IMR-90 (cell line): ENCODE results near the gene MFN1. TPM values are rescaled to one million over a fixed set of nuclear protein-coding genes. Genes with fewer than 3 reads are reported as not detected.

Source experiments
- ATAC-seq: fragments of 200-7000 bp; cut with Tn5 transposase; 2 replicates; pipeline ENCODE4 v1.9.1; 2020; ENCODE audit warnings: low read depth, mild to moderate bottlenecking, moderate library complexity
- BruUV-seq: library from RNA; stranded (reverse); fragments of 400-500 nt; replicated peaks from 2 replicates; lab custom pipeline; 2021; lab: Mats Ljungman, UMichigan
- CTCF ChIA-PET: fragments of 300-600 bp; formaldehyde crosslinking; extraction: SDS; loops from one replicate; lab custom pipeline; 2021; ENCODE audit warnings: antibody characterized with exemption; lab: Yijun Ruan, JAX
- POLR2A ChIA-PET: fragments of 300-600 bp; sonication (Branson Sonifier 250); formaldehyde crosslinking; loops from one replicate; lab custom pipeline; 2022; ENCODE audit warnings: antibody characterized with exemption; ENCODE audit not compliant: unreplicated experiment; lab: Charles Lee
- DNase-seq: peaks from one replicate; pipeline ENCODE4 v3.0.0; 2013
- H2AFZ ChIP-seq: replicated peaks from 2 replicates; pipeline ENCODE3; 2013; ENCODE audit warnings: low read length, mild to moderate bottlenecking; ENCODE audit not compliant: poor library complexity
- H2AK5ac ChIP-seq: 2 replicates; pipeline ENCODE4 v1.6.1; 2013; ENCODE audit warnings: low read depth, low read length, inconsistent platforms
- H2AK9ac ChIP-seq: replicated peaks from 2 replicates; pipeline ENCODE3; 2013; ENCODE audit warnings: mild to moderate bottlenecking, low read depth, low read length, moderate library complexity; ENCODE audit not compliant: poor library complexity
- H2BK120ac ChIP-seq: 2 replicates; pipeline ENCODE4 v1.6.1; 2013; ENCODE audit warnings: low read depth, low read length, inconsistent platforms
- H2BK15ac ChIP-seq: 3 replicates; pipeline ENCODE4 v1.6.1; 2013; ENCODE audit warnings: low read depth, low read length, inconsistent platforms
- H2BK20ac ChIP-seq: 2 replicates; pipeline ENCODE4 v1.6.1; 2013; ENCODE audit warnings: low read depth, mild to moderate bottlenecking, inconsistent platforms, low read length, moderate library complexity
- H2BK5ac ChIP-seq: 2 replicates; pipeline ENCODE4 v1.6.1; 2013; ENCODE audit warnings: mild to moderate bottlenecking, low read depth, low read length, inconsistent platforms; ENCODE audit not compliant: poor library complexity, severe bottlenecking
- H3K14ac ChIP-seq: replicated peaks from 2 replicates; pipeline ENCODE4 v1.6.1; 2013; ENCODE audit warnings: low read depth, low read length, inconsistent platforms
- H3K18ac ChIP-seq: 2 replicates; pipeline ENCODE4 v1.6.1; 2013; ENCODE audit warnings: low read depth, low read length, control low read depth
- H3K23ac ChIP-seq: 2 replicates; pipeline ENCODE4 v1.6.1; 2013; ENCODE audit warnings: low read depth, low read length, inconsistent platforms
- H3K27ac ChIP-seq: 2 replicates; pipeline ENCODE4 v1.5.1; 2013; ENCODE audit warnings: mild to moderate bottlenecking, control low read depth, low read length; ENCODE audit not compliant: insufficient read depth
- H3K27me3 ChIP-seq: 2 replicates; pipeline ENCODE4 v1.6.1; 2013; ENCODE audit warnings: low read length; ENCODE audit not compliant: control insufficient read depth, insufficient read depth
- H3K36me3 ChIP-seq: 2 replicates; pipeline ENCODE4 v1.6.1; 2013; ENCODE audit warnings: low read length, mixed read lengths; ENCODE audit not compliant: control insufficient read depth, insufficient read depth
- H3K4ac ChIP-seq: 2 replicates; pipeline ENCODE4 v1.6.1; 2013; ENCODE audit warnings: low read depth, low read length, inconsistent platforms
- H3K4me1 ChIP-seq: 2 replicates; pipeline ENCODE4 v1.6.1; 2013; ENCODE audit warnings: low read length, mixed read lengths; ENCODE audit not compliant: control insufficient read depth, insufficient read depth
- H3K4me2 ChIP-seq: 2 replicates; pipeline ENCODE4 v1.6.1; 2013; ENCODE audit warnings: low read depth, mild to moderate bottlenecking, control low read depth, low read length, moderate library complexity
- H3K4me3 ChIP-seq: 2 replicates; pipeline ENCODE4 v1.5.1; 2013; ENCODE audit warnings: low read depth, mild to moderate bottlenecking, control low read depth, low read length, moderate library complexity; ENCODE audit not compliant: insufficient read depth
- H3K56ac ChIP-seq: 2 replicates; pipeline ENCODE4 v1.6.1; 2013; ENCODE audit warnings: low read length, inconsistent platforms; ENCODE audit not compliant: insufficient read depth; ENCODE audit errors: extremely low read depth
- H3K79me1 ChIP-seq, 2 experiments: 2 replicates each; pipeline ENCODE4 v1.6.1; 2013; ENCODE audit warnings: low read length in 2 of 2, inconsistent platforms in 1 of 2, low read depth in 1 of 2
- H3K9ac ChIP-seq: 2 replicates; pipeline ENCODE4 v1.6.1; 2013; ENCODE audit warnings: low read depth, low read length, control low read depth
- H3K9me1 ChIP-seq: 2 replicates; pipeline ENCODE4 v1.6.1; 2013; ENCODE audit warnings: low read length, inconsistent platforms; ENCODE audit not compliant: insufficient read depth
- H3K9me3 ChIP-seq: 2 replicates; pipeline ENCODE4 v1.6.1; 2013; ENCODE audit warnings: low read length; ENCODE audit not compliant: control insufficient read depth, insufficient read depth
- H4K20me1 ChIP-seq: 2 replicates; pipeline ENCODE4 v1.6.1; 2013; ENCODE audit warnings: low read length, inconsistent platforms; ENCODE audit not compliant: insufficient read depth
- H4K5ac ChIP-seq: 2 replicates; pipeline ENCODE4 v1.6.1; 2013; ENCODE audit warnings: mild to moderate bottlenecking, low read depth, low read length, control low read depth
- H4K8ac ChIP-seq, 2 experiments: 2 replicates each; pipeline ENCODE4 v1.6.1; 2013; ENCODE audit warnings: low read depth in 2 of 2, low read length in 2 of 2, control low read depth in 1 of 2, inconsistent platforms in 1 of 2
- H4K91ac ChIP-seq: 2 replicates; pipeline ENCODE4 v1.6.1; 2013; ENCODE audit warnings: low read depth, low read length, inconsistent platforms; ENCODE audit not compliant: insufficient read depth
- BHLHE40 ChIP-seq: fragments of 150-350 bp; IDR thresholded peaks from 2 replicates; pipeline ENCODE4 v1.6.1; 2016; ENCODE audit warnings: mild to moderate bottlenecking, low read depth, low read length
- CEBPB ChIP-seq: IDR thresholded peaks from 2 replicates; pipeline ENCODE4 v1.6.1; 2012; ENCODE audit warnings: low read depth, low read length, improper control_type of control experiment
- CHD1 ChIP-seq: IDR thresholded peaks from 2 replicates; pipeline ENCODE4 v1.6.1; 2012; ENCODE audit warnings: low read depth, low read length, improper control_type of control experiment
- FOS ChIP-seq: fragments of 150-350 bp; IDR thresholded peaks from 2 replicates; pipeline ENCODE4 v1.6.1; 2016; ENCODE audit warnings: low read depth, low read length
- MAFK ChIP-seq: IDR thresholded peaks from 2 replicates; pipeline ENCODE4 v1.6.1; 2012; ENCODE audit warnings: low read depth, low read length, improper control_type of control experiment
- MAZ ChIP-seq: IDR thresholded peaks from 2 replicates; pipeline ENCODE4 v1.6.1; 2012; ENCODE audit warnings: low read depth, mild to moderate bottlenecking, low read length, improper control_type of control experiment, moderate library complexity, borderline replicate concordance
- MXI1 ChIP-seq: IDR thresholded peaks from 2 replicates; pipeline ENCODE4 v1.6.1; 2012; ENCODE audit warnings: low read depth, mild to moderate bottlenecking, low read length, moderate library complexity, borderline replicate concordance
- NFE2L2 ChIP-seq: fragments of 150-350 bp; IDR thresholded peaks from 2 replicates; pipeline ENCODE4 v1.6.1; 2016; ENCODE audit warnings: low read depth, mild to moderate bottlenecking, low read length
- POLR2A ChIP-seq: IDR thresholded peaks from 2 replicates; pipeline ENCODE4 v1.6.1; 2012; ENCODE audit warnings: mild to moderate bottlenecking, low read depth, low read length
- RAD21 ChIP-seq: IDR thresholded peaks from 2 replicates; pipeline ENCODE4 v1.6.1; 2012; ENCODE audit warnings: low read length, improper control_type of control experiment
- RCOR1 ChIP-seq: IDR thresholded peaks from 2 replicates; pipeline ENCODE4 v1.6.1; 2012; ENCODE audit warnings: mild to moderate bottlenecking, low read length, improper control_type of control experiment; ENCODE audit not compliant: insufficient replicate concordance
- RFX5 ChIP-seq: IDR thresholded peaks from 2 replicates; pipeline ENCODE4 v1.8.0; 2012; ENCODE audit warnings: low read depth, mild to moderate bottlenecking, low read length, moderate library complexity
- WGBS, 2 experiments: methylation state at CpG; one replicate each; pipeline versions ENCODE4 v1.1.5 to v1.1.7; 2013; ENCODE audit warnings: missing lambda C conversion rate in 2 of 2; ENCODE audit not compliant: insufficient read length in 1 of 2; ENCODE audit errors: extremely low coverage in 2 of 2; 5-methylcytosine and 5-hydroxymethylcytosine counted together
- dilution Hi-C: fragments of 300-500 bp; cut with HindIII; formaldehyde crosslinking; loops from one replicate; pipeline ENCODE4 v1.14.3; 2018; ENCODE audit warnings: low sequenced_read_pairs; ENCODE audit not compliant: unreplicated experiment
- in situ Hi-C: fragments of 300-500 bp; cut with MboI; formaldehyde crosslinking; loops from 3 replicates; pipeline ENCODE4 v1.14.3; 2019; ENCODE audit warnings: low sequenced_read_pairs, inconsistent platforms, mixed read lengths
- intact Hi-C: fragments of 100-400 bp; cut with micrococcal nuclease; formaldehyde crosslinking; loops from 2 replicates; pipeline ENCODE4 v1.10.0; 2022
- polyA plus RNA-seq, 3 experiments: library from polyadenylated mRNA; depleted of rRNA; stranded (reverse); fragments of >200 nt; gene quantifications; 2 replicates each; pipeline ENCODE4 v1.2.3, GENCODE V29; 2012; ENCODE audit warnings: low replicate concordance in 1 of 3
- total RNA-seq: library from RNA; depleted of rRNA; stranded (reverse); fragments of >200 nt; gene quantifications from 2 replicates; pipeline ENCODE4 v1.2.3, GENCODE V29; 2012
- TF ChIP-seq, protein P1 (sequence below): conservative IDR thresholded peaks from 2 replicates; pipeline ENCODE4 v1.5.1; 2012; ENCODE audit warnings: mild to moderate bottlenecking, low read depth, low read length, improper control_type of control experiment
- TF ChIP-seq, protein P2 (sequence below): fragments of 150-350 bp; IDR thresholded peaks from 2 replicates; pipeline ENCODE4 v1.6.1; 2016; ENCODE audit warnings: low read depth, mild to moderate bottlenecking, low read length, moderate library complexity, borderline replicate concordance
- TF ChIP-seq, protein P3 (sequence below): fragments of 150-350 bp; IDR thresholded peaks from 2 replicates; pipeline ENCODE4 v1.6.1; 2017; ENCODE audit warnings: mild to moderate bottlenecking, antibody characterized with exemption, low read length, low read depth

Gene MFN1
- total and polyA plus RNA-seq, 2 of the 4 experiments (the other 2 are of a cell fraction): 23.6 to 40.3 TPM

DNA sequence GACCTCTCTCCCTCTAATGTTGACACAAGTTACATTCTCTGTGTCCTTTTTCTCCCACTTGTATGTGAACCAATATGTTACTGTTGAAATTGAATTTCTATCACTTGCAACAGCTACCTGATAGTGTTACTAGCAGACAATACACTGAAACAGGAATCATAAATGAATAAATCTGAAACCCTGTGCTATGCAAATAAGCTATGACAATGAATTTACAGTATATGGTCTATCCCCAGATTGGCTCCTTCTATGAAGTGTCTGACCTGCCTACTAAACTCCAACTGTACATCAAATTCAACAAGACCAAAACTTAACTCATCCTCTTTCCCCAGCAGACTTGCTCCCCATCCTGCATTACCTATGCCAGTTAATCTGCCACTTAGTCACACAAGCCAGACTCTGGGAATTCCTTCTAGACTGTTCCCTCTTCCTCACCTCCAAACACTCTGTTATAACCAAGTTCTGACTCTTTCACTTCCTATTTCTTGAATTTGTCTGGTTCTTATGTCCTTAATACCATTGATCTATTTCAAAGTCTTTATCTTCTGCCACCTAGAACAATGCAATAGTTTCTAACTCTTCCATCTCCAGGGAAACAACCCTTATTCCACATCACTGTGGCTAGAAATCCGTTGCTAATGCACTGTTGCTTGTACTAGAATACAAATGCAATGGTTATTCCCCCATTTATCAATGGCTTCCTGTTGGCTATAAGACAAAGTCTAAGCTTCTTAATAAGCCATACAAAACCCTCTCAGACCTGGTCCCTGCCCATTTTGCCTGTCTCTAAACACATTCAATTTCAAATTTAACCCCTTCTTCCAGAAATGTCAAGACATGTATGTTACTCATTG, 38.1 kb upstream of the MFN1 start:
- Histone ChIP-seq H3K4me3 (no peak overlapping the region), H3K36me3 (no peaks in the 10 kb centered on the region), H3K27me3 (no peaks in the 10 kb centered on the region), H3K9ac (no peak overlapping the region), H2AK9ac (no peak overlapping the region), H4K5ac (no peak overlapping the region), H3K18ac (no peak overlapping the region), H2BK15ac (no peak overlapping the region), H3K23ac (no peak overlapping the region), H2BK120ac (no peak overlapping the region), H3K4me2 (no peak overlapping the region), H3K79me1 (no peaks in the 10 kb centered on the region), H4K91ac (no peak overlapping the region), H2AK5ac (no peak overlapping the region), H3K56ac (no peak overlapping the region), H3K14ac (no peak overlapping the region), H3K4ac (no peak overlapping the region), H2BK20ac (no peak overlapping the region), H3K4me1 (no peaks in the 10 kb centered on the region), H4K8ac (no peak overlapping the region), H4K20me1 (no peaks in the 10 kb centered on the region), H2AFZ (no peak overlapping the region), H3K9me1 (no peaks in the 10 kb centered on the region), H2BK5ac (no peak overlapping the region), H3K27ac (no peak overlapping the region), H3K9me3 (no peaks in the 10 kb centered on the region)
- in situ Hi-C loops (loop anchor here (10.0 kb wide), 2 partner anchors 205 to 865 kb away; no protein-coding TSS in a partner anchor), intact Hi-C loops (no loop called here), dilution Hi-C loops (no loop called here)
- BruUV-seq: no TSS peak
- POLR2A ChIA-PET: no interaction called here
- DNase-seq (no peak), ATAC-seq (no peak)
- CTCF ChIA-PET: interaction anchor here (0.8 to 1.5 kb wide), 2 partner anchors 12 to 202 kb away, joined by 3 to 5 read pairs; no protein-coding TSS in a partner anchor
- 13% methylated on average over 1 of the region's 1 CpG; no CpG with 5 or more reads in 1 of the 2 experiments for WGBS, 2 experiments
- TF ChIP-seq RCOR1: no peak
- no peak for TF ChIP-seq MAZ
- TF ChIP-seq POLR2A: no peak
- TF ChIP-seq MXI1: no peak
- TF ChIP-seq RAD21: no peak
- TF ChIP-seq, protein P1, sequence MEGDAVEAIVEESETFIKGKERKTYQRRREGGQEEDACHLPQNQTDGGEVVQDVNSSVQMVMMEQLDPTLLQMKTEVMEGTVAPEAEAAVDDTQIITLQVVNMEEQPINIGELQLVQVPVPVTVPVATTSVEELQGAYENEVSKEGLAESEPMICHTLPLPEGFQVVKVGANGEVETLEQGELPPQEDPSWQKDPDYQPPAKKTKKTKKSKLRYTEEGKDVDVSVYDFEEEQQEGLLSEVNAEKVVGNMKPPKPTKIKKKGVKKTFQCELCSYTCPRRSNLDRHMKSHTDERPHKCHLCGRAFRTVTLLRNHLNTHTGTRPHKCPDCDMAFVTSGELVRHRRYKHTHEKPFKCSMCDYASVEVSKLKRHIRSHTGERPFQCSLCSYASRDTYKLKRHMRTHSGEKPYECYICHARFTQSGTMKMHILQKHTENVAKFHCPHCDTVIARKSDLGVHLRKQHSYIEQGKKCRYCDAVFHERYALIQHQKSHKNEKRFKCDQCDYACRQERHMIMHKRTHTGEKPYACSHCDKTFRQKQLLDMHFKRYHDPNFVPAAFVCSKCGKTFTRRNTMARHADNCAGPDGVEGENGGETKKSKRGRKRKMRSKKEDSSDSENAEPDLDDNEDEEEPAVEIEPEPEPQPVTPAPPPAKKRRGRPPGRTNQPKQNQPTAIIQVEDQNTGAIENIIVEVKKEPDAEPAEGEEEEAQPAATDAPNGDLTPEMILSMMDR: no peak
- TF ChIP-seq RFX5: no peak
- TF ChIP-seq, protein P2, sequence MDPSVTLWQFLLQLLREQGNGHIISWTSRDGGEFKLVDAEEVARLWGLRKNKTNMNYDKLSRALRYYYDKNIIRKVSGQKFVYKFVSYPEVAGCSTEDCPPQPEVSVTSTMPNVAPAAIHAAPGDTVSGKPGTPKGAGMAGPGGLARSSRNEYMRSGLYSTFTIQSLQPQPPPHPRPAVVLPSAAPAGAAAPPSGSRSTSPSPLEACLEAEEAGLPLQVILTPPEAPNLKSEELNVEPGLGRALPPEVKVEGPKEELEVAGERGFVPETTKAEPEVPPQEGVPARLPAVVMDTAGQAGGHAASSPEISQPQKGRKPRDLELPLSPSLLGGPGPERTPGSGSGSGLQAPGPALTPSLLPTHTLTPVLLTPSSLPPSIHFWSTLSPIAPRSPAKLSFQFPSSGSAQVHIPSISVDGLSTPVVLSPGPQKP: no peak
- TF ChIP-seq CEBPB: no peak
- TF ChIP-seq, protein P3, sequence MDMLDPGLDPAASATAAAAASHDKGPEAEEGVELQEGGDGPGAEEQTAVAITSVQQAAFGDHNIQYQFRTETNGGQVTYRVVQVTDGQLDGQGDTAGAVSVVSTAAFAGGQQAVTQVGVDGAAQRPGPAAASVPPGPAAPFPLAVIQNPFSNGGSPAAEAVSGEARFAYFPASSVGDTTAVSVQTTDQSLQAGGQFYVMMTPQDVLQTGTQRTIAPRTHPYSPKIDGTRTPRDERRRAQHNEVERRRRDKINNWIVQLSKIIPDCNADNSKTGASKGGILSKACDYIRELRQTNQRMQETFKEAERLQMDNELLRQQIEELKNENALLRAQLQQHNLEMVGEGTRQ: no peak
- TF ChIP-seq NFE2L2: no peak
- no peak for TF ChIP-seq CHD1
- TF ChIP-seq MAFK: no peak
- TF ChIP-seq BHLHE40: no peak
- TF ChIP-seq FOS: no peak
